Stimulated activated naive CD8-positive, alpha-beta T cell treated with anti-CD3 and anti-CD28 coated beads, Interleukin-15, amount 100 ng/mL, for 72 hours (primary cell): ENCODE measurements around the gene CMIP.
"Not testable (repeated sequence)": the region's sequence is repeated elsewhere in the genome, so short reads cannot be mapped to it uniquely, and the experiment has no call there.

Source experiments
- ATAC-seq: fragments of 150-1000 bp; cut with Tn5 transposase; 2 replicates; pipeline ENCODE4 v1.10.0; 2021; ENCODE audit warnings: mild to moderate bottlenecking, moderate library complexity
- DNase-seq, 2 donors: peaks; one replicate each; pipeline ENCODE4 v3.0.0; 2021 to 2022
- H3K27ac Mint-ChIP-seq, 2 donors: one replicate each; pipeline ENCODE4 v1.8.0; 2022; ENCODE audit warnings: mild to moderate bottlenecking in 2 of 2, mixed read lengths in 2 of 2, moderate library complexity in 2 of 2
- H3K27me3 Mint-ChIP-seq: one replicate; pipeline ENCODE4 v1.8.0; 2022; ENCODE audit warnings: mixed read lengths
- H3K4me1 Mint-ChIP-seq: one replicate; pipeline ENCODE4 v1.8.0; 2022; ENCODE audit warnings: mild to moderate bottlenecking, mixed read lengths
- H3K4me3 Mint-ChIP-seq, 2 donors: one replicate each; pipeline ENCODE4 v1.8.0; 2022; ENCODE audit warnings: mild to moderate bottlenecking in 2 of 2, mixed read lengths in 2 of 2, moderate library complexity in 1 of 2
- H3K9me3 Mint-ChIP-seq, 2 donors: one replicate each; pipeline ENCODE4 v1.8.0; 2022; ENCODE audit warnings: mixed read lengths in 2 of 2

Gene CMIP

GRCh38 chr16:81740169-81740568 lies 295.6 kb downstream of the CMIP start:
- no peaks in the 10 kb centered on the region for H3K27me3 Mint-ChIP-seq
- no peak overlapping the region for H3K27ac Mint-ChIP-seq
- DNase-seq (no peak), ATAC-seq (no peak)
- peaks cover 15% of the 10 kb centered on the region for H3K4me1 Mint-ChIP-seq
- no peaks in the 10 kb centered on the region for H3K9me3 Mint-ChIP-seq
- H3K4me3 Mint-ChIP-seq, result no peak overlapping the region

GRCh38 chr16:81741430-81741770 lies 296.8 kb downstream of the CMIP start:
- peaks cover 24% of the 10 kb centered on the region for H3K4me1 Mint-ChIP-seq
- not testable (repeated sequence) for H3K27me3 Mint-ChIP-seq, DNase-seq, H3K9me3 Mint-ChIP-seq, ATAC-seq, H3K4me3 Mint-ChIP-seq, H3K27ac Mint-ChIP-seq

DNA sequence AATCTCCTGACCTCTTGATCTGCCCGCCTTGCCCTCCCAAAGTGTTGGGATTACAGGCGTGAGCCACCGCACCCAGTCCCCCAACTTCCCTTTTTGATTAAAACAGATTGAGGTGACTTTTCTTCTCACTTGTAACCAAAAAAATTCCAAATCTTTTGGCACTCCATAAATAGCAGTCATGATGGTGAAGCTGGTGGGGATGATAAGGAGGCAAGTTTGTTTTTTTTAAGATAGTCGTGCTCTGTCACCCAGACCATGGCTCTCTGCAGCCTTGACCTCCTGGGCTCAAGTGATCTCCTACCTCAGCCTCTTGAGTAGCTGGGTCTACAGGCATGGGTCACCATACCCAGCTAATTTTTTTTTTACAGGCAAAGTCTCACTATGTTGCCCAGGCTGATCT lies 299.8 kb downstream of the CMIP start:
- no peak for ATAC-seq
- Mint-ChIP-seq H3K27ac (no peak overlapping the region), H3K27me3 (no peaks in the 10 kb centered on the region), H3K9me3 (peaks cover 0 to 6% of the 10 kb centered on the region in 2 donors), H3K4me3 (no peak overlapping the region), H3K4me1 (peaks cover 32% of the 10 kb centered on the region)
- DNase-seq, result no peak

DNA sequence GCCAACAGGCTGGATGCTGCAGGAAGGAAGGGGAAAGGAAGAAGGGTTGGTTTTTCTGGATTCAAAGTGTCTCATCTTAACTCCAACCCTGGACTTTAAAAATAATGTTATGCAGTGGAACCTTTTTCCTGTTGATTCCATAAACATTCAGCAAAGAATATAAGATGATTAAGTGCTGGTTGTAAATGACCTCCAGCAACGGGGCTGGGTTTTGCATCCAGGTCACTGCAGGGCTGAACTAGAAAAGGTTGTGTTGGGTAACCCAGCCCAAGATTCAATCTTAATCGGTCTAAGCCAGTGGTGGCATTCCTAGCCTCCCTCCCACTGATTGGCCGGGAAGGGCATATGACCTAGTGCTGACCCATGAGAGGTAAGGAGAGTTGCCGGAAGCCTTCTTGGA lies 300.3 kb downstream of the CMIP start:
- ATAC-seq, result no peak
- no peak overlapping the region for H3K27ac Mint-ChIP-seq
- no peaks in the 10 kb centered on the region for H3K27me3 Mint-ChIP-seq
- H3K9me3 Mint-ChIP-seq, result peaks cover 0 to 6% of the 10 kb centered on the region in 2 donors
- DNase-seq, result no peak
- peaks cover 32% of the 10 kb centered on the region for H3K4me1 Mint-ChIP-seq
- peak overlapping the region in 1 of 2 donors; percentile 13 for H3K4me3 Mint-ChIP-seq

DNA sequence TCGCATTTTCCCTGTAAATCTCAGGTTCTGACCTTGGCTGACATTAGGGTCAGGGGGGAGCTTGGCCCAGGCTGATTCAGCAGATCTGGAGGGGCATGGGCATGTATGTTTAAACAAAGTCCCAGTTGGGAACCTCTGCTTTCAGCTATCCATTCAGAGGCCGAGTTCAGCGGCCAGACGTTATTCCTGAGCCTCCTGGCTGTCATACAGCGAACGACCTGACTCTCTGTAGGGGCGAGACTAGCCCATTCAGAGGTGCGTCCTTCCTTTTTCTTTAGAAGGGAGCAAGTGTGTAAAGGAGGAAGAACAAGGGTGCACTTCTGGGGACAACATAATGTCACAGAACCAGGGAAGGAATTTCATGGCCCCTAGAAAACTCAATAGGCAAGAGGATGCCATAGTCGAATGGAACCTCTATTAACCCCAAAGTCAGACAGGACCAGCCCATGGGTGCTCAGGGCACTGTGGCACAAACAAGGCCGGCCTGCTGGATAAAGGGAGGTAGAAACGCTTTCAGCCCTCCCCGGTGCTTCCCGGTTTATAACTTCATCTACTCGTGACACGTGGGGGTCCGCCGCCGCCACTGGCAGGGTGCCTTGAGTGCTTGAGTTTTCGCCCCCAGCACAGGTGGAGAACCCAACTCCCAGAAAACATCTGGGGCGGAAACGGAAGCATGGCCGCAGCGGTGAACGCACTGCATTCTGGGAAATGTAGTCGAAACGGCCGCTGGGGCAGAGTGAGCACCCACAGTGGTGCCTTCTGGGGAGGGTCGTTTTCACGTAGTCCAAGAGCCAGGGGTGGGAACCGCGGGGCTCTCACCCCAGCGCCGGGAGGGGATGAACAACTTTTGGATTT lies 301.3 kb downstream of the CMIP start:
- Mint-ChIP-seq H3K27ac (peak overlapping the region; percentile 47 to 80), H3K27me3 (no peaks in the 10 kb centered on the region), H3K9me3 (peaks cover 0 to 6% of the 10 kb centered on the region in 2 donors), H3K4me1 (peaks cover 29% of the 10 kb centered on the region), H3K4me3 (peak overlapping the region; percentile 76 to 89)
- peak; percentile 64 to 75 for DNase-seq
- peak; percentile 86 for ATAC-seq

- Mint-ChIP-seq H3K27me3 (no peaks in the 10 kb centered on the region), H3K9me3 (peaks cover 0 to 6% of the 10 kb centered on the region in 2 donors), H3K4me3 (peak overlapping the region; percentile 76 to 89), H3K4me1 (peaks cover 26% of the 10 kb centered on the region), H3K27ac (no peak overlapping the region)
- DNase-seq, result no peak
- ATAC-seq, result no peak
Measured at GRCh38 chr16:81746566-81746965, 302.0 kb downstream of the CMIP start.

DNA sequence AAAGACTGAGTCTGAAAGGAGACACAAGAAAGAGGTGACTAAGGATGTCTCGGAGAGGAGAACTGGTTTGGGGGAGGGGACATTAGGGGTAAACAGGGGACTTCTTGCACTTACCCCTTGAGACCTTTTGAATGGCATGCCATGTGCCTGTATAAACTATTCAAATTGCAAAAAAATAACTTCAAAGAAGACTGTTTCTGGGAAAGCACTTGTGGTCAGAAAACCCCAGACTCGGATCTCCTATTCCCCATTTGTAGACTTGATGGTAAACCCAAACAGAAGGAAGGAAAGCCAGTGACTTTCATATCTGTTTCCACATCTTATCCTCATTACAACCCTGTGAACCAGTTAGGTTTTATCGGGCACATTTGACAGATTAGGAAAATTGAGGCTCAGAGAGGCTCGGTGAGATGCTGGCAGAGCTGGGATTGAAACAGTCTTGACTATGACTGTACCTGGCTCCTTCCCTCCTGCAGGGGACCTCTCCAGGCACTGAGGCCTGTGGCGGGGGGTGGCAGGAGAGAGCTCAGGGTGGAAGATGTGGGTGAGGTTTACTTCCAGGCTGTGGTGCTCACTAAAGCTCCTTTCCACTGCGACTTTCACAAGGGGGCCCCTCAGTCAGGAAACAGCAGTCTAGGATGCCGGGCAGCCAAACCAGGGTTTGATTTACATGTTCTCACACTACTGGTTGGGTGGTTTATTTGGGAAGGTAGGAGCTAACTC lies 304.0 kb downstream of the CMIP start:
- peaks cover 32% of the 10 kb centered on the region for H3K4me1 Mint-ChIP-seq
- H3K27me3 Mint-ChIP-seq, result peaks cover 7% of the 10 kb centered on the region
- no peak overlapping the region for H3K27ac Mint-ChIP-seq
- ATAC-seq, result peak; percentile 71
- H3K4me3 Mint-ChIP-seq, result peak overlapping the region; percentile 55 to 57
- H3K9me3 Mint-ChIP-seq, result peaks cover 0 to 6% of the 10 kb centered on the region in 2 donors
- peak in 1 of 2 donors; percentile 22 for DNase-seq

- Mint-ChIP-seq H3K27ac (no peak overlapping the region), H3K9me3 (no peaks in the 10 kb centered on the region)
- no peak for DNase-seq
Measured at GRCh38 chr16:81752225-81752875, 307.7 kb downstream of the CMIP start.

GRCh38 chr16:81752876-81753227 lies 308.2 kb downstream of the CMIP start:
- Mint-ChIP-seq H3K4me1 (peaks cover 38% of the 10 kb centered on the region), H3K27me3 (peaks cover 27% of the 10 kb centered on the region), H3K4me3 (no peak overlapping the region), H3K27ac (peak overlapping the region in 1 of 2 donors; percentile 48), H3K9me3 (no peaks in the 10 kb centered on the region)
- ATAC-seq, result no peak
- DNase-seq, result no peak

More at GRCh38 chr16:81752225-81752875, 307.7 kb downstream of the CMIP start:
- ATAC-seq, result no peak
- H3K4me3 Mint-ChIP-seq, result no peak overlapping the region
- H3K4me1 Mint-ChIP-seq, result peaks cover 32% of the 10 kb centered on the region
- peaks cover 27% of the 10 kb centered on the region for H3K27me3 Mint-ChIP-seq

GRCh38 chr16:81754858-81755257 lies 310.2 kb downstream of the CMIP start:
- Mint-ChIP-seq H3K4me1 (peaks cover 29% of the 10 kb centered on the region), H3K27ac (no peak overlapping the region), H3K27me3 (peaks cover 27% of the 10 kb centered on the region), H3K4me3 (no peak overlapping the region), H3K9me3 (no peaks in the 10 kb centered on the region)
- no peak for ATAC-seq
- no peak for DNase-seq

- H3K27ac Mint-ChIP-seq, result no peak overlapping the region
- no peak for ATAC-seq
- H3K4me1 Mint-ChIP-seq, result peaks cover 29% of the 10 kb centered on the region
- H3K4me3 Mint-ChIP-seq, result no peak overlapping the region
- H3K27me3 Mint-ChIP-seq, result peaks cover 27% of the 10 kb centered on the region
- no peaks in the 10 kb centered on the region for H3K9me3 Mint-ChIP-seq
- DNase-seq, result no peak
Measured at GRCh38 chr16:81755915-81756614, 311.5 kb downstream of the CMIP start.

GRCh38 chr16:81756615-81757356 lies 312.2 kb downstream of the CMIP start:
- H3K4me1 Mint-ChIP-seq, result peaks cover 29% of the 10 kb centered on the region
- H3K27ac Mint-ChIP-seq, result no peak overlapping the region
- no peak overlapping the region for H3K4me3 Mint-ChIP-seq
- H3K9me3 Mint-ChIP-seq, result no peaks in the 10 kb centered on the region
- DNase-seq (no peak), ATAC-seq (no peak)
- peaks cover 27% of the 10 kb centered on the region for H3K27me3 Mint-ChIP-seq

GRCh38 chr16:81758376-81758775 lies 313.8 kb downstream of the CMIP start:
- DNase-seq (no peak), ATAC-seq (no peak)
- no peaks in the 10 kb centered on the region for H3K9me3 Mint-ChIP-seq
- peaks cover 24% of the 10 kb centered on the region for H3K4me1 Mint-ChIP-seq
- H3K27me3 Mint-ChIP-seq, result peaks cover 23% of the 10 kb centered on the region
- H3K27ac Mint-ChIP-seq, result no peak overlapping the region
- no peak overlapping the region for H3K4me3 Mint-ChIP-seq
